H1 (cell line): Measurements from ENCODE around the gene TRIM31. TPM values are rescaled to one million over a fixed set of nuclear protein-coding genes. Genes with fewer than 3 reads are reported as not detected.
A peak's percentile ranks its signal among the peaks of the same experiment; 100 is the strongest.

Experiments
- ASH2L ChIP-seq: fragments of 200-600, 300-600 bp; sonication (generic); IDR thresholded peaks from one replicate; pipeline ENCODE4 v1.7.1; 2017; ENCODE audit warnings: low read length
- CHD1 ChIP-seq: IDR thresholded peaks from 2 replicates; pipeline ENCODE4 v1.6.1; 2012; ENCODE audit warnings: low read depth, low read length, improper control_type of control experiment
- CTBP2 ChIP-seq: IDR thresholded peaks from 2 replicates; pipeline ENCODE4 v1.7.0; 2011; ENCODE audit warnings: borderline replicate concordance, mild to moderate bottlenecking, moderate library complexity, mixed read lengths, low read length; ENCODE audit not compliant: insufficient read depth, insufficient read length
- E2F6 ChIP-seq: IDR thresholded peaks from 2 replicates; pipeline ENCODE4 v1.6.1; 2012; ENCODE audit warnings: inconsistent platforms
- EZH2 ChIP-seq: fragments of 200-600 bp; sonication (generic); IDR thresholded peaks from 2 replicates; pipeline ENCODE4 v1.7.1; 2012; ENCODE audit warnings: low read depth, mild to moderate bottlenecking, moderate library complexity, low read length, inconsistent platforms; ENCODE audit not compliant: severe bottlenecking
- HDAC6 ChIP-seq: IDR thresholded peaks from one replicate; pipeline ENCODE4 v1.7.1; 2012; ENCODE audit warnings: low read depth, mild to moderate bottlenecking, inconsistent platforms, low read length, moderate library complexity
- NANOG ChIP-seq: IDR thresholded peaks from 2 replicates; pipeline ENCODE4 v1.6.1; 2011; ENCODE audit warnings: low read length, low read depth, mild to moderate bottlenecking, inconsistent platforms; ENCODE audit not compliant: insufficient read depth, poor library complexity, severe bottlenecking
- RAD21 ChIP-seq, 2 experiments: IDR thresholded peaks in 1 of 2; conservative IDR thresholded peaks in 1 of 2; 2 replicates each; pipeline ENCODE4 v1.6.1; 2011; ENCODE audit warnings: low read depth in 2 of 2, low read length in 2 of 2, improper control_type of control experiment in 1 of 2, inconsistent platforms in 1 of 2, mild to moderate bottlenecking in 1 of 2, moderate library complexity in 1 of 2
- RNF2 ChIP-seq: fragments of 200-900, 300-1000 bp; sonication (generic); IDR thresholded peaks from 2 replicates; pipeline ENCODE4 v1.7.1; 2016; ENCODE audit warnings: borderline replicate concordance, low read depth, mild to moderate bottlenecking, antibody characterized with exemption, low read length; ENCODE audit not compliant: poor library complexity, severe bottlenecking; ENCODE audit errors: missing control alignments
- SP2 ChIP-seq: IDR thresholded peaks from 2 replicates; pipeline ENCODE4 v1.6.1; 2012; ENCODE audit warnings: mild to moderate bottlenecking, low read length, inconsistent platforms
- TCF12 ChIP-seq: IDR thresholded peaks from 2 replicates; pipeline ENCODE4 v1.6.1; 2011; ENCODE audit warnings: low read depth, mild to moderate bottlenecking, low read length
- YY1 ChIP-seq: IDR thresholded peaks from 2 replicates; pipeline ENCODE4 v1.6.1; 2011; ENCODE audit warnings: low read depth, mild to moderate bottlenecking, low read length
- polyA plus RNA-seq, 7 experiments: library from polyadenylated mRNA; depleted of rRNA in 3 of 7; stranded (reverse) in 5 of 7; unstranded in 2 of 7; fragments of >200 nt in 5 of 7; fragments of 200-250 nt in 2 of 7; gene quantifications; 1 replicate in 5 of 7; 2 replicates in 1 of 7; 4 replicates in 1 of 7; pipeline versions ENCODE4 v1.2.1 to v1.2.3, GENCODE V29; 2011 to 2013; ENCODE audit warnings: missing spikeins in 2 of 7, mixed read lengths in 2 of 7
- total RNA-seq: library from RNA; stranded (reverse); fragmentation: NEBNext Ultra II Directional; extraction: Animal tissue kit (Norgen Biotek cat#: 25700); gene quantifications from 2 replicates; pipeline ENCODE4 v1.2.1, GENCODE V29; 2021

The TRIM31 gene
- total and polyA plus RNA-seq, 2 of the 8 experiments (the other 6 are each of a cell fraction or from before 2014, with no cell fraction given) = not detected

DNA sequence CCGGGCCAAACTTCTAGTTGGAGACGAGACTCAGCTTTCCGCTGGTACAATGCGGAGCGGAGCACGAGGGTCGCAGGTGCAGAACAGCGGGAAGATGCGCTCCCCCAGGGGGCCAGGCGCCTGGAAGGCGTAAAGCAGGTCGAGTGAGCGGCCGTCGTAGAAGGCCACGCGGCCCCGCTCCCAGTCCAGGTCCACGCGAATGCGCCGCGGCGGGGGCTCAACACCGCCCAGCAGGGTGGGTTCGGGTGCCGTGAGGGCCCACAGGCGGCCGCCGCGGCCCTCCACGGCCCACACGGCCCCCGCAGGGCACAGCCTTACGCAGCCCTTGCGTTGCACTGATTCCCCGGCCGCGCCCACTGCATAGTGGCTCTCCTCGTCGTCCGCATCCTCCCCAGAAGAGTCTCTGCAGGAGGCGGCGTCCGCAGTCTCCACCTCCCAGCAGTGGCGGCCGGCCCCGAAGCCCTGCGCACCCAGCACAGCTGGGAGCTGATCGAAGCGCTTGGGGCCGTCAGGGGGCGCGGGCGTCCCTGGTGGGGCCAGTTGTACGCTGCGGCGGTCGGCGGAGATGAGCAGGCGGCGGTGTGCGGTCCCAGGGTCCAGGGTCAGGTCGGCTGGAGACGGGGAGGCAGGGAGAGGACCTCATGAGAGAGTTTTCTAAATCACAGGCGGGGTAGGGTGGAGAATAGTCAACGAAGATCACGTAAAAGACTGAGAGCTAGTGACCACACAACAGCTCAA lies 41.6 kb downstream of the TRIM31 start (continued):
- TF ChIP-seq SP2 = no peak
- TF ChIP-seq YY1 = no peak
- peak; percentile 94 for TF ChIP-seq E2F6
- TF ChIP-seq CTBP2 = no peak
- TF ChIP-seq TCF12 = 0 out of 2 replicates have a peak, but pooled peaks have one; percentile 59
- peak; percentile 70 for TF ChIP-seq EZH2
- TF ChIP-seq HDAC6 = no peak
- no peak for TF ChIP-seq CHD1
- TF ChIP-seq ASH2L = no peak
- TF ChIP-seq NANOG = no peak
- TF ChIP-seq RNF2 = peak; percentile 29
- TF ChIP-seq RAD21 (IDR thresholded peaks at IDR 0.05 in 1 of 2, conservative IDR thresholded peaks at IDR 0.05 in 1 of 2; ENCODE audit: low read depth in 2 of 2, low read length in 2 of 2) = no peak
- TF ChIP-seq, all 59 proteins: peak for 7
